PFSK-1 (cell line): ENCODE results near the gene NOL9.

Experiments used
- POLR2AphosphoS5 ChIP-seq: IDR thresholded peaks from 2 replicates; pipeline ENCODE4 v1.6.1; 2012; ENCODE audit warnings: low read depth, mild to moderate bottlenecking, control low read depth, low read length, moderate library complexity
- REST ChIP-seq, 2 experiments: IDR thresholded peaks; 2 replicates each; pipeline versions ENCODE4 v1.6.1 to v1.8.0; 2011 to 2012; ENCODE audit warnings: low read depth in 2 of 2, low read length in 2 of 2, control low read depth in 1 of 2, inconsistent platforms in 1 of 2, mild to moderate bottlenecking in 1 of 2, moderate library complexity in 1 of 2; ENCODE audit not compliant: insufficient read depth in 1 of 2
- SIN3A ChIP-seq: IDR thresholded peaks from 2 replicates; pipeline ENCODE4 v1.6.1; 2012; ENCODE audit warnings: mild to moderate bottlenecking, low read length, moderate library complexity, borderline replicate concordance; ENCODE audit not compliant: insufficient read depth
- TAF1 ChIP-seq: IDR thresholded peaks from 2 replicates; pipeline ENCODE4 v1.6.1; 2012; ENCODE audit warnings: low read length, control low read depth, borderline replicate concordance; ENCODE audit not compliant: insufficient read depth

DNA sequence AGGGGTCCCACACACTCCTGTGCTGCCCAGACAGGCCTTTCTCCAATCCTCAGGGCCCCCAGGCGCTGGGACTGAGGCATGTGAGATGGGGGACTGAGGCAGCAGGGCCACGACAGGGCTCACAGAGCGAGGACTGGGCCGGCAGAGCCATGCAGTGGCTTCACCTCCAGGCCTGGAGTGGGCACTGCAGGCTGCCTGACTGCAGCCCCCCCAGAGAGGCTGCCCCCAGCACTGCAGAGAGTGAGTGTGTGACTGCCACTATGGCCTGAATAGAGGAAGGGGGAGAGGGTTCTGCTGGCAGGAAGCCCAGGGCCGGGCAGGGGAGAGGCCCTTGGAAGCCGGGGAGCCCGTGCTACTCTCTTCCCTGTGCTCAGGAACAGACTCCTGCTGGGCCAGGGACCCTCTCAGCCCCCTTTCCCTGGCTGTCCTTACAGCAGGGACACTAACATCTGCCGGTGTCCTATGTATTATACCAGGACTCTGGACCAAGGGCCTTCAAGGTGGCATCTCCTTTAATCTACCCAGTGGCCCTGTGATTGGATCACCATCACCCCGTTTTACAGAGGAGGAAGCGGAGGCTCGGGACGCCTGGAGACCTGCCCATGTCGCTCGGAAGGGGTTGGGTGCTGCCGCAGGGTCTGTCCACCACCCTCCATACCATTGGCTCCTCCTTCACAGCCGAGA is 42.6 kb downstream of the NOL9 start:
- TF ChIP-seq SIN3A (no peak), TAF1 (no peak), POLR2AphosphoS5 (no peak), REST (IDR thresholded peaks at IDR 0.05; ENCODE audit: insufficient read depth in 1 of 2, low read depth in 2 of 2, low read length in 2 of 2) (no peak)
